DMS 273 treated with DMSO at 0.1 percent for 48 hours (cell line): ENCODE results near the gene PTPRN2.
"Not testable (repeated sequence)": the region's sequence is repeated elsewhere in the genome, so short reads cannot be mapped to it uniquely, and the experiment has no call there.

ENCODE experiments used
- DNase-seq: peaks from one replicate; lab custom pipeline; 2025; lab: John Stamatoyannopoulos, UW

The PTPRN2 gene

GRCh38 chr7:158587162-158588084 is at the start of gene PTPRN2:
Gene PTPRN2 (minus strand): TSS chr7:158587823.
- DNase-seq: peak; percentile 16

- DNase-seq: no peak
Observed at GRCh38 chr7:158633055-158633956, 45.7 kb upstream of the PTPRN2 start.

- DNase-seq: no peak
Observed at GRCh38 chr7:158631574-158632195, 44.1 kb upstream of the PTPRN2 start.

GRCh38 chr7:158626289-158626688 is 38.7 kb upstream of the PTPRN2 start:
- not testable (repeated sequence) for DNase-seq

- no peak for DNase-seq
Observed at GRCh38 chr7:158623241-158623640, 35.6 kb upstream of the PTPRN2 start.

- DNase-seq: no peak
Observed at GRCh38 chr7:158620839-158621441, 33.3 kb upstream of the PTPRN2 start.

GRCh38 chr7:158620418-158620817 is 32.8 kb upstream of the PTPRN2 start:
- no peak for DNase-seq

GRCh38 chr7:158618745-158619140 is 31.1 kb upstream of the PTPRN2 start:
- DNase-seq: no peak

GRCh38 chr7:158617737-158618128 is 30.1 kb upstream of the PTPRN2 start:
- no peak for DNase-seq

GRCh38 chr7:158616050-158616449 is 28.4 kb upstream of the PTPRN2 start:
- no peak for DNase-seq

- DNase-seq: no peak
Observed at GRCh38 chr7:158614700-158615099, 27.1 kb upstream of the PTPRN2 start.

- DNase-seq: no peak
Observed at GRCh38 chr7:158613481-158613880, 25.9 kb upstream of the PTPRN2 start.

- DNase-seq: no peak
Observed at GRCh38 chr7:158612546-158612945, 24.9 kb upstream of the PTPRN2 start.

- no peak for DNase-seq
Observed at GRCh38 chr7:158611541-158611940, 23.9 kb upstream of the PTPRN2 start.

- no peak for DNase-seq
Observed at GRCh38 chr7:158609313-158609974, 21.8 kb upstream of the PTPRN2 start.

GRCh38 chr7:158607563-158607962 is 19.9 kb upstream of the PTPRN2 start:
- DNase-seq: no peak

- no peak for DNase-seq
Observed at GRCh38 chr7:158606671-158607424, 19.2 kb upstream of the PTPRN2 start.

GRCh38 chr7:158606129-158606528 is 18.5 kb upstream of the PTPRN2 start:
- no peak for DNase-seq

- no peak for DNase-seq
Observed at GRCh38 chr7:158603773-158604755, 16.4 kb upstream of the PTPRN2 start.
